HG02852 (cell line): Measurements from ENCODE around the gene NUB1.

Source experiments
- ATAC-seq: cut with Tn5 transposase; IDR thresholded peaks from one replicate; pipeline ENCODE4 v1.9.1; 2021; ENCODE audit warnings: mild to moderate bottlenecking, moderate library complexity; ENCODE audit not compliant: unreplicated experiment

The NUB1 gene

GRCh38 chr7:151420144-151420543 lies 78.5 kb downstream of the NUB1 start:
- ATAC-seq = no peak

GRCh38 chr7:151422212-151422611 lies 80.6 kb downstream of the NUB1 start:
- ATAC-seq = no peak

GRCh38 chr7:151423226-151423625 lies 81.6 kb downstream of the NUB1 start:
- ATAC-seq = no peak

- no peak for ATAC-seq
These were observed 82.3 kb downstream of the NUB1 start for GRCh38 chr7:151423936-151424335.

GRCh38 chr7:151424799-151425198 lies 83.2 kb downstream of the NUB1 start:
- no peak for ATAC-seq

- ATAC-seq = no peak
These were observed 84.2 kb downstream of the NUB1 start for GRCh38 chr7:151425670-151426440.

GRCh38 chr7:151426441-151426903 lies 84.9 kb downstream of the NUB1 start:
- ATAC-seq = no peak

- no peak for ATAC-seq
These were observed 85.5 kb downstream of the NUB1 start for GRCh38 chr7:151426904-151427704.

GRCh38 chr7:151427705-151428377 lies 86.2 kb downstream of the NUB1 start:
- no peak for ATAC-seq
